GM23248 (cell line): ENCODE results near the gene MPND. TPM values are rescaled to one million over a fixed set of nuclear protein-coding genes. Genes with fewer than 3 reads are reported as not detected.

Experiments
- DNase-seq: peaks from one replicate; pipeline ENCODE4 v3.0.0-alpha.2; 2015
- H2AFZ ChIP-seq: fragments of 200-600 bp; sonication (generic); 2 replicates; pipeline ENCODE4 v1.6.1; 2016; ENCODE audit warnings: antibody characterized with exemption
- H3F3A ChIP-seq: fragments of 200-600 bp; sonication (generic); 2 replicates; pipeline ENCODE4 v1.6.1; 2016; ENCODE audit warnings: mild to moderate bottlenecking, antibody characterized with exemption, mixed run types; ENCODE audit not compliant: insufficient read depth
- H3K27ac ChIP-seq: fragments of 200-600 bp; sonication (generic); 2 replicates; pipeline ENCODE4 v1.5.1; 2016; ENCODE audit warnings: mild to moderate bottlenecking
- H3K27me3 ChIP-seq: fragments of 200-600 bp; sonication (generic); replicated peaks from 2 replicates; pipeline ENCODE4 v1.6.1; 2016; ENCODE audit warnings: mild to moderate bottlenecking; ENCODE audit not compliant: insufficient read depth
- H3K36me3 ChIP-seq: fragments of 200-600 bp; sonication (generic); 2 replicates; pipeline ENCODE4 v1.6.1; 2016; ENCODE audit warnings: low read depth, mild to moderate bottlenecking
- H3K4me1 ChIP-seq: fragments of 200-600 bp; sonication (generic); 2 replicates; pipeline ENCODE4 v1.6.1; 2016; ENCODE audit warnings: mild to moderate bottlenecking; ENCODE audit not compliant: insufficient read depth
- H3K4me2 ChIP-seq: fragments of 200-600 bp; sonication (generic); one replicate; pipeline ENCODE4 v1.6.1; 2016; ENCODE audit warnings: mild to moderate bottlenecking; ENCODE audit not compliant: unreplicated experiment
- H3K4me3 ChIP-seq: fragments of 200-600 bp; sonication (generic); 2 replicates; pipeline ENCODE4 v1.5.1; 2016; ENCODE audit warnings: mild to moderate bottlenecking
- H3K79me2 ChIP-seq: fragments of 200-600 bp; sonication (generic); 2 replicates; pipeline ENCODE4 v1.6.1; 2016; ENCODE audit warnings: mild to moderate bottlenecking; ENCODE audit not compliant: insufficient read depth
- H3K9ac ChIP-seq: fragments of 200-600 bp; sonication (generic); 2 replicates; pipeline ENCODE4 v1.6.1; 2016; ENCODE audit warnings: mild to moderate bottlenecking
- H3K9me2 ChIP-seq: fragments of 200-600 bp; sonication (generic); 2 replicates; pipeline ENCODE4 v1.6.1; 2016; ENCODE audit warnings: mixed run types, mild to moderate bottlenecking, moderate library complexity; ENCODE audit not compliant: insufficient read depth
- H3K9me3 ChIP-seq: fragments of 200-600 bp; sonication (generic); one replicate; pipeline ENCODE4 v1.6.1; 2017; ENCODE audit warnings: low read depth
- H4K20me1 ChIP-seq: fragments of 200-600 bp; sonication (generic); 2 replicates; pipeline ENCODE4 v1.6.0; 2016; ENCODE audit not compliant: insufficient read depth
- EZH2 ChIP-seq: fragments of 200-600 bp; sonication (generic); IDR thresholded peaks from 2 replicates; pipeline ENCODE4 v1.6.1; 2018; ENCODE audit warnings: antibody characterized with exemption, mild to moderate bottlenecking; ENCODE audit not compliant: insufficient read depth, poor library complexity, severe bottlenecking
- EZH2phosphoT487 ChIP-seq: fragments of 200-600 bp; sonication (generic); IDR thresholded peaks from 2 replicates; pipeline ENCODE4 v1.6.1; 2018; ENCODE audit warnings: antibody characterized with exemption, moderate library complexity, mild to moderate bottlenecking, low read depth; ENCODE audit not compliant: insufficient read depth
- WGBS, 2 experiments: methylation state at CpG; one replicate each; pipeline ENCODE4 v1.1.6; 2015 to 2017; ENCODE audit warnings: low lambda C conversion rate in 2 of 2, low coverage in 1 of 2; ENCODE audit errors: missing lambda C conversion rate in 2 of 2; 5-methylcytosine and 5-hydroxymethylcytosine counted together
- in situ Hi-C: fragments of 300-500 bp; cut with MboI; formaldehyde crosslinking; loops from 2 replicates; pipeline ENCODE4 v1.15.0; 2020
- polyA plus RNA-seq: library from polyadenylated mRNA; unstranded; fragments of >200 nt; fragmentation: Nextera tagmentation; extraction: Ambion mirVana; gene quantifications from 2 replicates; pipeline ENCODE4 v1.2.1, GENCODE V29; 2016
- total RNA-seq: library from RNA; depleted of rRNA; stranded (reverse); fragments of >200 nt; shearing (Covaris generic); gene quantifications from 2 replicates; pipeline ENCODE4 v1.2.3, GENCODE V29; 2014

MPND gene
- total and polyA plus RNA-seq, 2 experiments from 2014 or later = 3.0 to 8.4 TPM

DNA sequence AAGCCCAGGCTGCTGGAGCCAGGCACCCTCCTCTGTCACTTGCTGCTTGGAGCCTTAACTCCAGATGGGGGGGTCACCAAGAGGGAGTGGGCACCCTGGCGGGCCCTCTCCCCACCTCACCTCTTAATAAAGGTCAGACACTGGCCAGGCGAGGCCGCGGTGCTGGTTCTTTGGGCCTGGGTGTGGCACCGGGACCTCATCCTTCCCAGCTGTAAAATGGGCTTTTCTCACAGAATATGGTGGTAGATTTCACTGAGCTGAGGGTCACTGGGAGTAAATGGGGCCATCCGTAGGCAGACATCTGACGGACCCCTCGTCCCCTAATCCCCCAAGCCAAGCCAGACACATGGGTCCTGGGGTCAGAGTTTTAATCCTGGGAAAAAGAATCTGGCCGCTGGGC is 19.7 kb upstream of the MPND start:
- in situ Hi-C loops = no loop called here
- DNase-seq = no peak
- TF ChIP-seq EZH2phosphoT487 (no peak), EZH2 (no peak)
- Histone ChIP-seq H3K4me3 (no peak overlapping the region), H3K27ac (no peak overlapping the region), H3K36me3 (no peaks in the 10 kb centered on the region), H3K9me3 (no peaks in the 10 kb centered on the region), H3K9me2 (no peaks in the 10 kb centered on the region), H4K20me1 (no peaks in the 10 kb centered on the region), H3K4me2 (no peak overlapping the region), H2AFZ (no peak overlapping the region), H3K79me2 (no peaks in the 10 kb centered on the region), H3K4me1 (no peaks in the 10 kb centered on the region), H3K27me3 (0 out of 2 replicates have a peak, but pooled peaks cover 5% of the 10 kb centered on the region), H3F3A (no peaks in the 10 kb centered on the region), H3K9ac (no peak overlapping the region)
- WGBS, 2 experiments = 87 to 89% methylated on average over 9 of the region's 9 CpGs

GRCh38 chr19:4324228-4324627 is 19.1 kb upstream of the MPND start:
- Histone ChIP-seq H3K36me3 (no peaks in the 10 kb centered on the region), H2AFZ (no peak overlapping the region), H3K9me2 (no peaks in the 10 kb centered on the region), H3K79me2 (no peaks in the 10 kb centered on the region), H3K4me3 (no peak overlapping the region), H4K20me1 (no peaks in the 10 kb centered on the region), H3K9me3 (no peaks in the 10 kb centered on the region), H3K4me1 (no peaks in the 10 kb centered on the region), H3K27ac (no peak overlapping the region), H3F3A (no peaks in the 10 kb centered on the region), H3K4me2 (no peak overlapping the region), H3K27me3 (0 out of 2 replicates have a peak, but pooled peaks cover 5% of the 10 kb centered on the region), H3K9ac (no peak overlapping the region)
- TF ChIP-seq EZH2phosphoT487 (no peak), EZH2 (no peak)
- no peak for DNase-seq
- 77 to 83% methylated on average over 11 to 12 of the region's 12 CpGs for WGBS, 2 experiments
- in situ Hi-C loops = no loop called here

GRCh38 chr19:4326215-4326836 is 17.0 kb upstream of the MPND start:
- Histone ChIP-seq H3K27me3 (0 out of 2 replicates have a peak, but pooled peaks cover 5% of the 10 kb centered on the region), H3K4me1 (no peaks in the 10 kb centered on the region), H3K9me2 (no peaks in the 10 kb centered on the region), H3F3A (no peaks in the 10 kb centered on the region), H4K20me1 (no peaks in the 10 kb centered on the region), H3K9ac (no peak overlapping the region), H3K27ac (no peak overlapping the region), H3K9me3 (no peaks in the 10 kb centered on the region), H3K4me2 (no peak overlapping the region), H3K4me3 (no peak overlapping the region), H3K79me2 (no peaks in the 10 kb centered on the region), H3K36me3 (no peaks in the 10 kb centered on the region), H2AFZ (no peak overlapping the region; the same call in 1 of the 2 replicates)
- in situ Hi-C loops = no loop called here
- 49 to 59% methylated on average over 11 to 13 of the region's 13 CpGs for WGBS, 2 experiments
- no peak for DNase-seq
- no peak for TF ChIP-seq EZH2
- TF ChIP-seq EZH2phosphoT487 = no peak

- Histone ChIP-seq H3K27me3 (0 out of 2 replicates have a peak, but pooled peaks cover 5% of the 10 kb centered on the region), H3K4me2 (no peak overlapping the region), H3K9me2 (no peaks in the 10 kb centered on the region), H3K4me1 (no peaks in the 10 kb centered on the region), H3K9ac (no peak overlapping the region), H3K9me3 (no peaks in the 10 kb centered on the region), H3K4me3 (0 out of 2 replicates have a peak overlapping the region, but pooled peaks have one; percentile 22), H4K20me1 (no peaks in the 10 kb centered on the region), H3F3A (no peaks in the 10 kb centered on the region), H2AFZ (peak overlapping the region; percentile 51), H3K79me2 (no peaks in the 10 kb centered on the region), H3K36me3 (no peaks in the 10 kb centered on the region), H3K27ac (no peak overlapping the region)
- in situ Hi-C loops = no loop called here
- DNase-seq = no peak
- WGBS, 2 experiments = 5 to 7% methylated on average over 32 to 33 of the region's 33 CpGs
- TF ChIP-seq EZH2 (no peak), EZH2phosphoT487 (no peak)
These were observed 16.5 kb upstream of the MPND start for GRCh38 chr19:4326837-4327251.
